ENCODE data around the gene PCDH10.
"Not testable (repeated sequence)": the region's sequence is repeated elsewhere in the genome, so short reads cannot be mapped to it uniquely, and the experiment has no call there.

The PCDH10 gene

GRCh38 chr4:133150486-133151340 lies 1.6 kb downstream of the PCDH10 start:
- no peak for DNase-seq

GRCh38 chr4:133151341-133151690 lies 2.2 kb downstream of the PCDH10 start:
- DNase-seq = no peak

GRCh38 chr4:133151691-133152329 lies 2.7 kb downstream of the PCDH10 start:
- DNase-seq = no peak

GRCh38 chr4:133152330-133152821 lies 3.3 kb downstream of the PCDH10 start:
- no peak for DNase-seq

- no peak for DNase-seq
These were observed 3.9 kb downstream of the PCDH10 start for GRCh38 chr4:133152831-133153481.

- no peak for DNase-seq
These were observed 5.6 kb downstream of the PCDH10 start for GRCh38 chr4:133154725-133155124.

GRCh38 chr4:133156096-133156495 lies 7.0 kb downstream of the PCDH10 start:
- DNase-seq = no peak

- DNase-seq = no peak
These were observed 7.5 kb downstream of the PCDH10 start for GRCh38 chr4:133156556-133156955.

GRCh38 chr4:133157460-133158160 lies 8.5 kb downstream of the PCDH10 start:
- no peak for DNase-seq

- no peak for DNase-seq
These were observed 11.8 kb downstream of the PCDH10 start for GRCh38 chr4:133160853-133161252.

- no peak for DNase-seq
These were observed 12.6 kb downstream of the PCDH10 start for GRCh38 chr4:133161570-133162295.

- DNase-seq = no peak
These were observed 13.8 kb downstream of the PCDH10 start for GRCh38 chr4:133162941-133163340.

- no peak for DNase-seq
These were observed 29.9 kb downstream of the PCDH10 start for GRCh38 chr4:133178956-133179355.

- no peak for DNase-seq
These were observed 37.1 kb downstream of the PCDH10 start for GRCh38 chr4:133186210-133186609.

- no peak for DNase-seq
These were observed 37.8 kb downstream of the PCDH10 start for GRCh38 chr4:133186845-133187244.

GRCh38 chr4:133188433-133189146 lies 39.5 kb downstream of the PCDH10 start:
- no peak for DNase-seq

- no peak for DNase-seq
These were observed 40.0 kb downstream of the PCDH10 start for GRCh38 chr4:133189147-133189517.

- no peak for DNase-seq
These were observed 41.0 kb downstream of the PCDH10 start for GRCh38 chr4:133190098-133190497.

GRCh38 chr4:133208694-133209285 lies 59.7 kb downstream of the PCDH10 start:
- no peak for DNase-seq

GRCh38 chr4:133233922-133234321 lies 84.8 kb downstream of the PCDH10 start:
- DNase-seq = no peak

GRCh38 chr4:133240451-133240850 lies 91.4 kb downstream of the PCDH10 start:
- not testable (repeated sequence) for DNase-seq
